ENCODE measurements around the gene TBKBP1. TPM values are rescaled to one million over a fixed set of nuclear protein-coding genes. Genes with fewer than 3 reads are reported as not detected.

Gene TBKBP1
- polyA plus RNA-seq, 1 donor, result 34.0 TPM

Other genes starting within 250 kb of the TBKBP1 start
- gene NPEPPS, start 163.1 kb upstream of the TBKBP1 start, polyA plus RNA-seq (ENCODE audit: insufficient read length), result 140 TPM
- gene KPNB1, start 44.2 kb upstream of the TBKBP1 start, polyA plus RNA-seq (ENCODE audit: insufficient read length), result 151 TPM
- 0.29 TPM for gene TBX21, start 39.1 kb downstream of the TBKBP1 start, polyA plus RNA-seq (ENCODE audit: insufficient read length)
- gene OSBPL7, start 127.6 kb downstream of the TBKBP1 start, polyA plus RNA-seq (ENCODE audit: insufficient read length), result 15.5 TPM
- 59.2 TPM for gene MRPL10, start 137.4 kb downstream of the TBKBP1 start, polyA plus RNA-seq (ENCODE audit: insufficient read length)
- 0.81 TPM for gene LRRC46, start 137.5 kb downstream of the TBKBP1 start, polyA plus RNA-seq (ENCODE audit: insufficient read length)
- 26.0 TPM for gene SCRN2, start 147.1 kb downstream of the TBKBP1 start, polyA plus RNA-seq (ENCODE audit: insufficient read length)
- 1.0 TPM for gene SP6, start 157.0 kb downstream of the TBKBP1 start, polyA plus RNA-seq (ENCODE audit: insufficient read length)
- 13.9 TPM for gene SP2, start 202.1 kb downstream of the TBKBP1 start, polyA plus RNA-seq (ENCODE audit: insufficient read length)
- gene PNPO, start 247.4 kb downstream of the TBKBP1 start, polyA plus RNA-seq (ENCODE audit: insufficient read length), result 9.7 TPM

Data from forelimb muscle (tissue), 1 donor.